Measurements from ENCODE around the gene SH3YL1. TPM values are rescaled to one million over a fixed set of nuclear protein-coding genes. Genes with fewer than 3 reads are reported as not detected.

SH3YL1 gene
- total RNA-seq, result 53.7 and 61.0 TPM in 2 replicates

GRCh38 chr2:263774-264492 lies at the start of gene SH3YL1:
Gene SH3YL1, minus strand, starts transcription at chr2:264032. Its CDS starts 48 bp downstream, at chr2:263984.

GRCh38 chr2:287911-288757 lies 24.3 kb upstream of the SH3YL1 start, which contains the start of gene ALKAL2:
Gene ALKAL2, minus strand, starts transcription at chr2:288091. Its CDS starts 256 bp downstream, at chr2:287835.

DNA sequence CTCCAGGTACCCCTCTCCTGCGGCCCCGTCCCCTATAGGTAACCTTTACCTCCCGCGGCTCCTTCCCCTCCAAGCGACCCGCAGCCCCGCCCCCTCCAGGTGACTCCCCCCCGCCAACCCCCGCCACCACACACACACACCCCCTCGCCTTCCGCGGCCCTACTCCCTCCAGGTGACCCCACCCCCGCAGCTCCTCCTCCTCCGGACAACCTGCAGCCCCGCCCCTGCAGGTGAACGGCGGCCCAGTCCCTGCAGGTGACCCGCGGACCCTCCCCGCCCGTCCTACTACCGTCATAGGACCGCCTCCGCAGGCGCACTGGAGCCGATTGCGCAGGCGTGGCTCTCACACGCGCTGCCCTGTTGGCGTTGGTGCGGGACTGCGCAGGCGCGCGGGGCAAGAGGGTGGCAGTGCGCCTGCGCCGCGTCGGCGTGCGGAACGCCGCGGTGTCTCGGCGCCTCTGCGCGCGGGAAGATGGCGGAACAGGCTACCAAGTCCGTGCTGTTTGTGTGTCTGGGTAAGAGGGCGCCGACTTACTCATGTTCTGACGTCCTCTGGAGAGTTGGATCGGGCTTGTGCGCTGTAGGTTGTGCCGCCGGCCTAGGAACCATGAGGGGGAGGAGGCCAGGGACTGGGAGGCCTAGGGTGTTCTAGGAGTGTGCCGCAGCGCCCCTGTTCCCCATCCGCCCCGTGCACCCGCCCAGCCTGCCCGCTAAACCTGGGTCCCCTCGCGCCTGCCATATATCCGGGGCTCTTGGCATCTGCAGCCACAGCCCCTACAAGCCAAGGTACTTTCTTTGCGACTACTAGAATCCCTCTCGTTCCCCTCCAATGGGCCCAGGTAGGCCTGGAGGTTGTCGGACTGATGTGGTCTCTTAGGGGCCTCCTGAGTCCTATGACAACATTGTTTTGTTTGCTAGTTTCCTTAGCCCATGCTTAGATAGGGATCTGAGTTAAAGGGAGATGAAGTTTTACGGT lies 949 bp upstream of the SH3YL1 start, which contains the start of gene ACP1:
Gene ACP1 (plus strand): TSS at position 455 of the 976 bp plus-strand sequence. CDS start 18 bp downstream, at position 473.

Other genes with a start within 250 kb of the SH3YL1 start
- gene FAM110C, start 217.5 kb downstream of the SH3YL1 start, total RNA-seq, result under 0.01 and 0.05 TPM in 2 replicates
- 111 and 112 TPM in 2 replicates for gene ACP1, start 915 bp upstream of the SH3YL1 start, total RNA-seq
- not detected in 2 replicates for gene ALKAL2, start 24.1 kb upstream of the SH3YL1 start, total RNA-seq